SK-N-SH treated with all-trans-retinoic acid at 6 μM for 48 hours (cell line): Measurements from ENCODE around the gene FOXS1.

Experiments
- ATAC-seq: fragments of 200-7000 bp; cut with Tn5 transposase; 3 replicates; pipeline ENCODE4 v1.9.1; 2020; ENCODE audit warnings: mild to moderate bottlenecking, moderate library complexity
- ARNTL ChIP-seq: fragments of 450-650 bp; formaldehyde crosslinking; IDR thresholded peaks from 2 replicates; pipeline ENCODE4 v1.5.0; 2020; ENCODE audit warnings: low read depth, mild to moderate bottlenecking, moderate library complexity, borderline replicate concordance
- BACH2 ChIP-seq: fragments of 250-450 bp; sonication (Bioruptor Pico); IDR thresholded peaks from 2 replicates; pipeline ENCODE4 v1.9.0; 2021; ENCODE audit warnings: mild to moderate bottlenecking, borderline replicate concordance
- CSDC2 ChIP-seq: fragments of 250-450 bp; sonication (Bioruptor Pico); IDR thresholded peaks from 2 replicates; pipeline ENCODE4 v1.5.0; 2020; ENCODE audit warnings: mild to moderate bottlenecking, moderate library complexity
- ESRRG ChIP-seq: fragments of 250-450 bp; sonication (Bioruptor Pico); IDR thresholded peaks from 2 replicates; pipeline ENCODE4 v1.6.1; 2021; ENCODE audit warnings: mild to moderate bottlenecking
- GLIS3 ChIP-seq: fragments of 250-450 bp; sonication (Bioruptor Pico); IDR thresholded peaks from 2 replicates; pipeline ENCODE4 v1.5.0; 2020; ENCODE audit warnings: mild to moderate bottlenecking, moderate library complexity
- ISL1 ChIP-seq: fragments of 250-450 bp; sonication (Bioruptor Pico); IDR thresholded peaks from 2 replicates; pipeline ENCODE4 v2.1.2; 2022; ENCODE audit warnings: mild to moderate bottlenecking, moderate library complexity
- OSR1 ChIP-seq: fragments of 250-450 bp; sonication (Bioruptor Pico); IDR thresholded peaks from 2 replicates; pipeline ENCODE4 v1.8.0; 2022; ENCODE audit warnings: moderate library complexity, mild to moderate bottlenecking, inconsistent platforms
- PPARA ChIP-seq: fragments of 250-450 bp; sonication (Bioruptor Pico); IDR thresholded peaks from 2 replicates; pipeline ENCODE4 v1.5.0; 2020; ENCODE audit warnings: mild to moderate bottlenecking, borderline replicate concordance
- RARB ChIP-seq: fragments of 250-450 bp; sonication (Bioruptor Pico); IDR thresholded peaks from 2 replicates; pipeline ENCODE4 v1.8.0; 2021; ENCODE audit warnings: mild to moderate bottlenecking, moderate library complexity
- SNAI2 ChIP-seq: fragments of 250-450 bp; sonication (Bioruptor Pico); IDR thresholded peaks from 2 replicates; pipeline ENCODE4 v1.5.0; 2020; ENCODE audit warnings: mild to moderate bottlenecking, moderate library complexity
- TCF4 ChIP-seq: fragments of 250-450 bp; sonication (Bioruptor Pico); IDR thresholded peaks from 2 replicates; pipeline ENCODE4 v1.8.0; 2021; ENCODE audit warnings: mild to moderate bottlenecking, moderate library complexity, borderline replicate concordance
- TOX ChIP-seq: fragments of 250-450 bp; sonication (Bioruptor Pico); IDR thresholded peaks from 2 replicates; pipeline ENCODE4 v1.8.0; 2021; ENCODE audit warnings: mild to moderate bottlenecking, moderate library complexity, borderline replicate concordance
- ZC3H10 ChIP-seq: fragments of 250-450 bp; sonication (Bioruptor Pico); IDR thresholded peaks from 2 replicates; pipeline ENCODE4 v1.5.1; 2021; ENCODE audit warnings: mild to moderate bottlenecking, moderate library complexity
- ZFP30 ChIP-seq: fragments of 450-650 bp; formaldehyde crosslinking; IDR thresholded peaks from 2 replicates; pipeline ENCODE4 v1.5.0; 2022; ENCODE audit warnings: mild to moderate bottlenecking, moderate library complexity
- ZNF565 ChIP-seq: fragments of 450-650 bp; formaldehyde crosslinking; conservative IDR thresholded peaks from 2 replicates; pipeline ENCODE4 v1.5.0; 2020; ENCODE audit warnings: low read depth, mild to moderate bottlenecking, moderate library complexity
- ZNF70 ChIP-seq: fragments of 450-650 bp; formaldehyde crosslinking; IDR thresholded peaks from 2 replicates; pipeline ENCODE4 v1.5.0; 2020; ENCODE audit warnings: mild to moderate bottlenecking, moderate library complexity
- ZNF8 ChIP-seq: fragments of 450-650 bp; formaldehyde crosslinking; IDR thresholded peaks from 2 replicates; pipeline ENCODE4 v1.5.0; 2020; ENCODE audit warnings: mild to moderate bottlenecking, moderate library complexity
- TF ChIP-seq, protein P1 (sequence below): fragments of 250-450 bp; sonication (Bioruptor Pico); IDR thresholded peaks from 2 replicates; pipeline ENCODE4 v1.8.0; 2020; ENCODE audit warnings: mild to moderate bottlenecking, moderate library complexity, borderline replicate concordance
- TF ChIP-seq, protein P2 (sequence below): fragments of 250-450 bp; sonication (Bioruptor Pico); IDR thresholded peaks from 2 replicates; pipeline ENCODE4 v1.5.1; 2021; ENCODE audit warnings: mild to moderate bottlenecking, moderate library complexity
- TF ChIP-seq, protein P3 (sequence below): fragments of 250-450 bp; sonication (Bioruptor Pico); IDR thresholded peaks from 2 replicates; pipeline ENCODE4 v1.5.0; 2020; ENCODE audit warnings: mild to moderate bottlenecking, moderate library complexity
- TF ChIP-seq, protein P4 (sequence below): fragments of 250-450 bp; sonication (Bioruptor Pico); IDR thresholded peaks from 2 replicates; pipeline ENCODE4 v1.5.1; 2020; ENCODE audit warnings: low read depth, mild to moderate bottlenecking, moderate library complexity

Gene FOXS1

DNA sequence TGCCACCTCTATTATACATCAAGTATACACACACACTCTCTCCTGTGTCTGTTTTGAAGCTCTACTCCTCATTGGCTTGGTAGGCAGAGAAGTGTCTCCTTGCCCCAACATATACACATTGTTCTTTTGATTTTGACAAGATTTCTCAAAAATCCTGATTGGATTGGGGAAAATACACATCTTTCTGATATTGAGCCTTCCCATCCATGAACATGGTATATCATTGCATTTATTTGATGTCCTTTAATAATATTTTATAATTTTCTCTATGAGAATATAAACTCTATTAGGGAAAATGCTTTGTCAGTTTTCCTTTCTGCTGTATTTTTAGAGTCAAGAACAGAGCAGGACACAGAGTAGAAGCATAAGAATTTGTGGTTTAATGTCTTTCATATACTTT lies 32.3 kb upstream of the FOXS1 start:
- TF ChIP-seq TCF4 (CRISPR knock-in tag) (no peak), SNAI2 (CRISPR knock-in tag) (no peak), PPARA (CRISPR knock-in tag) (no peak), BACH2 (CRISPR knock-in tag) (no peak), ZNF8 (CRISPR knock-in tag) (no peak), ZFP30 (CRISPR knock-in tag) (no peak), OSR1 (CRISPR knock-in tag) (no peak), RARB (no peak), ZC3H10 (no peak), GLIS3 (no peak), CSDC2 (CRISPR knock-in tag) (no peak)
- TF ChIP-seq, protein P1, sequence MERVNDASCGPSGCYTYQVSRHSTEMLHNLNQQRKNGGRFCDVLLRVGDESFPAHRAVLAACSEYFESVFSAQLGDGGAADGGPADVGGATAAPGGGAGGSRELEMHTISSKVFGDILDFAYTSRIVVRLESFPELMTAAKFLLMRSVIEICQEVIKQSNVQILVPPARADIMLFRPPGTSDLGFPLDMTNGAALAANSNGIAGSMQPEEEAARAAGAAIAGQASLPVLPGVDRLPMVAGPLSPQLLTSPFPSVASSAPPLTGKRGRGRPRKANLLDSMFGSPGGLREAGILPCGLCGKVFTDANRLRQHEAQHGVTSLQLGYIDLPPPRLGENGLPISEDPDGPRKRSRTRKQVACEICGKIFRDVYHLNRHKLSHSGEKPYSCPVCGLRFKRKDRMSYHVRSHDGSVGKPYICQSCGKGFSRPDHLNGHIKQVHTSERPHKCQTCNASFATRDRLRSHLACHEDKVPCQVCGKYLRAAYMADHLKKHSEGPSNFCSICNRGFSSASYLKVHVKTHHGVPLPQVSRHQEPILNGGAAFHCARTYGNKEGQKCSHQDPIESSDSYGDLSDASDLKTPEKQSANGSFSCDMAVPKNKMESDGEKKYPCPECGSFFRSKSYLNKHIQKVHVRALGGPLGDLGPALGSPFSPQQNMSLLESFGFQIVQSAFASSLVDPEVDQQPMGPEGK (CRISPR knock-in tag) = no peak
- TF ChIP-seq, protein P2, sequence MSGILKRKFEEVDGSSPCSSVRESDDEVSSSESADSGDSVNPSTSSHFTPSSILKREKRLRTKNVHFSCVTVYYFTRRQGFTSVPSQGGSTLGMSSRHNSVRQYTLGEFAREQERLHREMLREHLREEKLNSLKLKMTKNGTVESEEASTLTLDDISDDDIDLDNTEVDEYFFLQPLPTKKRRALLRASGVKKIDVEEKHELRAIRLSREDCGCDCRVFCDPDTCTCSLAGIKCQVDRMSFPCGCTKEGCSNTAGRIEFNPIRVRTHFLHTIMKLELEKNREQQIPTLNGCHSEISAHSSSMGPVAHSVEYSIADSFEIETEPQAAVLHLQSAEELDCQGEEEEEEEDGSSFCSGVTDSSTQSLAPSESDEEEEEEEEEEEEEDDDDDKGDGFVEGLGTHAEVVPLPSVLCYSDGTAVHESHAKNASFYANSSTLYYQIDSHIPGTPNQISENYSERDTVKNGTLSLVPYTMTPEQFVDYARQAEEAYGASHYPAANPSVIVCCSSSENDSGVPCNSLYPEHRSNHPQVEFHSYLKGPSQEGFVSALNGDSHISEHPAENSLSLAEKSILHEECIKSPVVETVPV (CRISPR knock-in tag) = no peak
- no peak for ATAC-seq

DNA sequence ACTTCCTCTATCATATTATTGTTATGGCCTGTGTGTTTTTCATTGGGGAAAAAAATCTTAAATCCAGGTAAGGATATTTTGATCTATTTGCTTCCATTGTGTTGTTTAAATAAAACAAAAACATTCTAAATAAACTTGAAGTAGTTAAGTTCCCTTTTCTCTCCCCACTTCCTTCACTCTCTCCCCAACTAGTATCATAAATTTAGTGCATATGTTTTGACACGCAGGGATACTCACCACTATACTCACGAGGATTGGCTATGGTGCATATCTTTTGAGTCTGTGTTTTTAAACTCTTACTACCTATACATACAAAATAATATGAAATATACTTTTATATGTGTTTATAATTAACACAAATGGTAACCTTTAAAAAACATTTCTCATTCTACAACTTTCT lies 30.3 kb upstream of the FOXS1 start:
- TF ChIP-seq SNAI2 (CRISPR knock-in tag) (no peak), ZNF565 (CRISPR knock-in tag) (no peak), ZNF70 (CRISPR knock-in tag) (no peak), CSDC2 (CRISPR knock-in tag) (no peak), ZNF8 (CRISPR knock-in tag) (no peak), ISL1 (no peak), ARNTL (CRISPR knock-in tag) (no peak), TOX (CRISPR knock-in tag) (no peak), GLIS3 (no peak), RARB (no peak), ZFP30 (CRISPR knock-in tag) (no peak), ESRRG (no peak)
- TF ChIP-seq, protein P3, sequence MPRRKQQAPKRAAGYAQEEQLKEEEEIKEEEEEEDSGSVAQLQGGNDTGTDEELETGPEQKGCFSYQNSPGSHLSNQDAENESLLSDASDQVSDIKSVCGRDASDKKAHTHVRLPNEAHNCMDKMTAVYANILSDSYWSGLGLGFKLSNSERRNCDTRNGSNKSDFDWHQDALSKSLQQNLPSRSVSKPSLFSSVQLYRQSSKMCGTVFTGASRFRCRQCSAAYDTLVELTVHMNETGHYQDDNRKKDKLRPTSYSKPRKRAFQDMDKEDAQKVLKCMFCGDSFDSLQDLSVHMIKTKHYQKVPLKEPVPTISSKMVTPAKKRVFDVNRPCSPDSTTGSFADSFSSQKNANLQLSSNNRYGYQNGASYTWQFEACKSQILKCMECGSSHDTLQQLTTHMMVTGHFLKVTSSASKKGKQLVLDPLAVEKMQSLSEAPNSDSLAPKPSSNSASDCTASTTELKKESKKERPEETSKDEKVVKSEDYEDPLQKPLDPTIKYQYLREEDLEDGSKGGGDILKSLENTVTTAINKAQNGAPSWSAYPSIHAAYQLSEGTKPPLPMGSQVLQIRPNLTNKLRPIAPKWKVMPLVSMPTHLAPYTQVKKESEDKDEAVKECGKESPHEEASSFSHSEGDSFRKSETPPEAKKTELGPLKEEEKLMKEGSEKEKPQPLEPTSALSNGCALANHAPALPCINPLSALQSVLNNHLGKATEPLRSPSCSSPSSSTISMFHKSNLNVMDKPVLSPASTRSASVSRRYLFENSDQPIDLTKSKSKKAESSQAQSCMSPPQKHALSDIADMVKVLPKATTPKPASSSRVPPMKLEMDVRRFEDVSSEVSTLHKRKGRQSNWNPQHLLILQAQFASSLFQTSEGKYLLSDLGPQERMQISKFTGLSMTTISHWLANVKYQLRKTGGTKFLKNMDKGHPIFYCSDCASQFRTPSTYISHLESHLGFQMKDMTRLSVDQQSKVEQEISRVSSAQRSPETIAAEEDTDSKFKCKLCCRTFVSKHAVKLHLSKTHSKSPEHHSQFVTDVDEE (CRISPR knock-in tag) = no peak
- TF ChIP-seq, protein P4, sequence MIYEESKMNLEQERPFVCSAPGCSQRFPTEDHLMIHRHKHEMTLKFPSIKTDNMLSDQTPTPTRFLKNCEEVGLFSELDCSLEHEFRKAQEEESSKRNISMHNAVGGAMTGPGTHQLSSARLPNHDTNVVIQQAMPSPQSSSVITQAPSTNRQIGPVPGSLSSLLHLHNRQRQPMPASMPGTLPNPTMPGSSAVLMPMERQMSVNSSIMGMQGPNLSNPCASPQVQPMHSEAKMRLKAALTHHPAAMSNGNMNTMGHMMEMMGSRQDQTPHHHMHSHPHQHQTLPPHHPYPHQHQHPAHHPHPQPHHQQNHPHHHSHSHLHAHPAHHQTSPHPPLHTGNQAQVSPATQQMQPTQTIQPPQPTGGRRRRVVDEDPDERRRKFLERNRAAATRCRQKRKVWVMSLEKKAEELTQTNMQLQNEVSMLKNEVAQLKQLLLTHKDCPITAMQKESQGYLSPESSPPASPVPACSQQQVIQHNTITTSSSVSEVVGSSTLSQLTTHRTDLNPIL = no peak
- TF ChIP-seq, protein P1 (CRISPR knock-in tag) = no peak
- TF ChIP-seq, all 23 proteins: peak for 0
- ATAC-seq = no peak

DNA sequence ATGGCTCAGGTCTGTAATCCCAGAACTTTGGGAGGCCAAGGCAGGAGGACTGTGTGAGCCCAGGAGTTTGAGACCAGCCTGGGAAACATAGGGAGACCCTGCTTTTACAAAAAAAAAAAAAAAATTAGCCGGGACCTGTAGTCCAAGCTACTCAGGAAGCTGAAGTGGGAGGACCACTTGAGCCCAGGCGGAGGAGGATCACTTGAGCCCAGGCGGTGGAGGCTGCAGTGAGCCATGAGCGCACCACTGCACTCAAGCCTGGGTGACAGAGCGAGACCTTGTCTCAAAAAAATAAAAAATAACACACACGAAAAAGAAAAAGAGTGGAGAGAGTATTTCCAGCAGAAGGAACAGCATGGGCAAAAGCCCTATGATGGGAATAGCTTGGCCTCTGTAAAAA lies 27.0 kb upstream of the FOXS1 start:
- ATAC-seq = no peak
- TF ChIP-seq, protein P1 (CRISPR knock-in tag) = no peak
- no peak for TF ChIP-seq CSDC2 (CRISPR knock-in tag)
- no peak for TF ChIP-seq ISL1
- TF ChIP-seq, protein P3 (CRISPR knock-in tag) = no peak
- TF ChIP-seq TCF4 (CRISPR knock-in tag) = no peak
- no peak for TF ChIP-seq GLIS3
- TF ChIP-seq ZNF565 (CRISPR knock-in tag) = no peak
- TF ChIP-seq, protein P4 = no peak
